ENCODE results near the gene RCE1. TPM values are rescaled to one million over a fixed set of nuclear protein-coding genes. Genes with fewer than 3 reads are reported as not detected.

Gene RCE1, protein sequence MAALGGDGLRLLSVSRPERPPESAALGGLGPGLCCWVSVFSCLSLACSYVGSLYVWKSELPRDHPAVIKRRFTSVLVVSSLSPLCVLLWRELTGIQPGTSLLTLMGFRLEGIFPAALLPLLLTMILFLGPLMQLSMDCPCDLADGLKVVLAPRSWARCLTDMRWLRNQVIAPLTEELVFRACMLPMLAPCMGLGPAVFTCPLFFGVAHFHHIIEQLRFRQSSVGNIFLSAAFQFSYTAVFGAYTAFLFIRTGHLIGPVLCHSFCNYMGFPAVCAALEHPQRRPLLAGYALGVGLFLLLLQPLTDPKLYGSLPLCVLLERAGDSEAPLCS
- 14.9 and 21.5 TPM in 2 replicates for total RNA-seq

DNA sequence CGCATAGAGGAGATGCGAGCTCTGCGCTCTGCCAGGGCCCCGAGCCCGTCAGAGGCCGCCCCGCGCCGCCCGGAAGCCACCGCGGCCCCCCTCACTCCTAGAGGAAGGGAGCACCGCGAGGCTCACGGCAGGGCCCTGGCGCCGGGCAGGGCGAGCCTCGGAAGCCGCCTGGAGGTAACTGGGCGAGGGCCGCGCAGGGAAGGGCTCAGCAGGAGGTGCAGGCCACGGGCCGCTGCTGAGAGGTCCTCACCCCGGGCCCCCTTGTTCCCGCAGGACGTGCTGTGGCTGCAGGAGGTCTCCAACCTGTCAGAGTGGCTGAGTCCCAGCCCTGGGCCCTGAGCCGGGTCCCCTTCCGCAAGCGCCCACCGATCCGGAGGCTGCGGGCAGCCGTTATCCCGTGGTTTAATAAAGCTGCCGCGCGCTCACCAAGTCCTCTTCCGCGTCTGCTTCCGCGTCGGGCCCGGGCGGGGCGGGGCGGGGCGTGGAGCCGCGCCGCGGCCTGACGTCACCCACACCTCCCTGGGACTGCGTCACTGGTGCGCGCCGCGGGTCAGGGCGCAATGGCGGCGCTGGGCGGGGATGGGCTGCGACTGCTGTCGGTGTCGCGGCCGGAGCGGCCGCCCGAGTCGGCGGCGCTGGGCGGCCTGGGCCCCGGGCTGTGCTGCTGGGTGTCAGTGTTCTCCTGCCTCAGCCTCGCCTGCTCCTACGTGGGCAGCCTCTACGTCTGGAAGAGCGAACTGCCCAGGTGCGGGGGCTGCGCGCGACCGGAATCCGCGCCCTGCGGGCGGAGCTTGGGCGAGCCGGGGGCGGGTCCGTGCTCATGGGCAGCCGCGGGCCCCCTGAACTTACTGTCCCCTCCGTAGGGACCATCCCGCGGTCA, at the start of gene RCE1:
Gene RCE1, plus strand, starts transcription at position 546 of the 880 bp plus-strand sequence. Its CDS starts 15 bp downstream, at position 561.

DNA sequence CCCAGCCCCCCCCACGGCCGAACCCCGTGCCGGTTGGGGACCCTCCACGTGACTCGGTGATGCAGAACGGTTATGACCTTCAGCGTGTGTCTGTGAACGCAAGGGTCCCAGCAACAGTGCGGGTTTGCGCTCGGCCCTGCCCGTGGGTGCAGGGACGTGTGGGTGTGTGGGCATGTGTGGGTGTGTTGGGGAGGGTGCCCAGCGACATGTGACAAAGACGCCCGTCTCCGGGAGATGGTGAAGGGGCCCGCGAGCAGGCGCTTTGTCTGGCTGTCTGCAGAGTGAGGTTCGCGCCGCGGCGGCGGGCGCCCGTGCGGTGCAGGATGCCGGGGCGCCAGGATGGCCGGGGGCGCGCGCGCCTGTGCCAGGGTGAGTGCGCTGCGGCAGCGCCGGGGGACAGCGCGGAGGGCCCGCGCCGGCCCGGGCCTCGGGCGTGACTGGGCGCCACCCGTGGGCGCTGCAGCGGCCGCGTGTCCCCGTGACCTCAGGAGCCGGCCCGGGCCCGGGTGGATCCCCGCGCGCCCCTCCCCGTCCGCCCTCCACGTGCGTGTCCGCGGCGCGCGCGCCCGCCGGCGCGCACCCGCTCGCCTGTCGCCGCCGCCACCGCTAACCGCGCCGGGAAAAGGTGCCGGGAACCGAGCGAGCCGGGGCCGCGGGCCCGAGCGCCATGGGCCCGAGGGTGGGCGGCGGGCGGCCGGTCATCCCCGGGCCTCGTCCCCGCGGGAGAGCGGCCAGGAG, 13.4 kb downstream of the RCE1 start, which contains the start of gene LRFN4:
Gene LRFN4, plus strand, starts transcription at position 569 of the 738 bp plus-strand sequence. CDS start 681 bp downstream, outside the sequence.

Other genes with a start within 250 kb of the RCE1 start
- 30.6 and 31.6 TPM in 2 replicates for gene RBM14, start 226.8 kb upstream of the RCE1 start, total RNA-seq
- gene RBM4, start 204.7 kb upstream of the RCE1 start, total RNA-seq: 80.6 and 105 TPM in 2 replicates
- gene RBM4B, start 165.6 kb upstream of the RCE1 start, total RNA-seq: 21.1 and 27.5 TPM in 2 replicates
- gene SPTBN2, start 114.2 kb upstream of the RCE1 start, total RNA-seq: 1.1 and 4.6 TPM in 2 replicates
- 12.3 and 25.0 TPM in 2 replicates for gene LRFN4, start 13.6 kb downstream of the RCE1 start, total RNA-seq
- 17.0 and 27.0 TPM in 2 replicates for gene PC, start 114.9 kb downstream of the RCE1 start, total RNA-seq
- not detected in 2 replicates for gene C11orf86, start 131.9 kb downstream of the RCE1 start, total RNA-seq
- gene SYT12, start 179.7 kb downstream of the RCE1 start, total RNA-seq: 1.6 and 2.6 TPM in 2 replicates
- gene RHOD, start 213.4 kb downstream of the RCE1 start, total RNA-seq: 9.1 and 10.6 TPM in 2 replicates